Heart left ventricle (tissue), 16 donors: ENCODE results near the gene SMPD4. TPM values are rescaled to one million over a fixed set of nuclear protein-coding genes. Genes with fewer than 3 reads are reported as not detected.
A peak's percentile ranks its signal among the peaks of the same experiment; 100 is the strongest.
"Not testable (repeated sequence)": the region's sequence is repeated elsewhere in the genome, so short reads cannot be mapped to it uniquely, and the experiment has no call there.

ENCODE experiments used
- ATAC-seq, 4 donors: fragments of 200-7000 bp; cut with Tn5 transposase; one replicate each; pipeline ENCODE4 v1.9.1; 2020 to 2022; ENCODE audit warnings: moderate library complexity in 4 of 4, mild to moderate bottlenecking in 3 of 4, moderate number of reproducible peaks in 1 of 4
- DNase-seq, 5 donors: peaks; one replicate each; pipeline ENCODE4 v3.0.0-alpha.2; 2020
- H3K27ac ChIP-seq, 12 donors: fragments of 200-600 bp; sonication (generic) in 4 of 12; one replicate each; pipeline versions ENCODE4 v1.5.0 to v1.8.0; 2016 to 2022; ENCODE audit warnings: mild to moderate bottlenecking in 2 of 12
- H3K27me3 ChIP-seq, 9 donors: fragments of 200-600 bp; sonication (generic) in 2 of 9; one replicate each; pipeline versions ENCODE4 v1.5.1 to v1.8.0; 2016 to 2022; ENCODE audit warnings: mild to moderate bottlenecking in 3 of 9
- H3K36me3 ChIP-seq, 9 donors: fragments of 200-600 bp; sonication (generic) in 2 of 9; one replicate each; pipeline versions ENCODE4 v1.5.0 to v1.8.0; 2018 to 2022; ENCODE audit warnings: mild to moderate bottlenecking in 2 of 9
- H3K4me1 ChIP-seq, 12 donors: fragments of 200-600 bp; sonication (generic) in 4 of 12; one replicate each; pipeline versions ENCODE4 v1.5.0 to v1.8.0; 2016 to 2022; ENCODE audit warnings: mild to moderate bottlenecking in 3 of 12
- H3K4me3 ChIP-seq, 12 donors: fragments of 200-600 bp; sonication (generic) in 4 of 12; one replicate each; pipeline versions ENCODE4 v1.5.0 to v1.8.0; 2017 to 2022; ENCODE audit warnings: mild to moderate bottlenecking in 9 of 12, moderate library complexity in 4 of 12
- H3K9me3 ChIP-seq, 12 donors: fragments of 200-600 bp; sonication (generic) in 4 of 12; one replicate each; pipeline versions ENCODE4 v1.5.0 to v1.8.0; 2016 to 2022; ENCODE audit warnings: mild to moderate bottlenecking in 1 of 12
- POLR2A ChIP-seq, 2 donors: fragments of 450-650 bp; IDR thresholded peaks; one replicate each; pipeline ENCODE4 v1.6.1; 2017; ENCODE audit warnings: antibody characterized with exemption in 2 of 2, mild to moderate bottlenecking in 2 of 2, moderate library complexity in 2 of 2
- WGBS, 4 donors: extraction: QIAGEN DNeasy Blood & Tissue Kit in 2 of 4; methylation state at CpG; one replicate each; pipeline versions ENCODE4 v1.1.5 to v1.1.7; 2013 to 2018; 5-methylcytosine and 5-hydroxymethylcytosine counted together
- intact Hi-C, 10 donors: fragments of 100-400 bp; cut with DNase I; formaldehyde crosslinking; loops; one replicate each; pipeline versions ENCODE4 v1.11.1 to v1.14.2; 2022
- polyA plus RNA-seq, 2 donors: library from polyadenylated mRNA; stranded (reverse); fragments of 200-250 nt; gene quantifications; one replicate each; pipeline ENCODE4 v1.2.3, GENCODE V29; 2013
- total RNA-seq, 9 donors: library from RNA; depleted of rRNA in 2 of 9; stranded (reverse); fragments of >200 nt in 2 of 9; fragmentation: NEBNext Ultra II Directional in 3 of 9; extraction: Animal tissue kit (Norgen Biotek cat#: 25700) in 3 of 9; gene quantifications; one replicate each; pipeline versions ENCODE4 v1.1.0 to v1.2.4, GENCODE V29; 2016 to 2023
- TF ChIP-seq, protein P1 (sequence below), 12 donors: fragments of 200-600 bp; sonication (generic) in 4 of 12; IDR thresholded peaks; one replicate each; pipeline versions ENCODE4 v1.5.0 to v1.8.0; 2018 to 2022; ENCODE audit warnings: antibody characterized with exemption in 12 of 12, mild to moderate bottlenecking in 5 of 12
- donor health status: ischemic (EF 13 %, LVEDD 7.1; RV severe dilation, severe dysfunction).
- donor health status: healthy with polysubstance abuse.
- donor health status: DM: no; HTN: yes; CAD: no.
- donor health status: DM: no; HTN: no; CAD: no.
- donor health status: ischemic (EF 25% LVEDD 6.9; RV normal size, moderate dysfunction).
- donor health status: ischemic (EF 25% LVEDD 5.7; RV mildly dilated, moderate dysfunction).
- donor health status: healthy.
- donor health status: DM: yes; HTN: yes; CAD: no.
- donor health status: ischemic (EF 35%, LVEDD 5.7; RV mildly dilated, moderate dysfunction).
- donor health status: nonischemic (EF 11% LVEDD 7.7; RV severe dilation, severe dysfunction).
- donor health status: DM: yes; HTN: yes; CAD: no.
- donor health status: PGD.
- donor health status: ischemic (EF 29% LVEDD 5.4; RV normal size, mild dysfunction).
- donor health status: nonischemic (EF 23%, LVEDD 6.1; RV moderate dilation, normal function).

Gene SMPD4
- total and polyA plus RNA-seq, 11 donors: 23.4 to 41.1 (median 29.2) TPM

DNA sequence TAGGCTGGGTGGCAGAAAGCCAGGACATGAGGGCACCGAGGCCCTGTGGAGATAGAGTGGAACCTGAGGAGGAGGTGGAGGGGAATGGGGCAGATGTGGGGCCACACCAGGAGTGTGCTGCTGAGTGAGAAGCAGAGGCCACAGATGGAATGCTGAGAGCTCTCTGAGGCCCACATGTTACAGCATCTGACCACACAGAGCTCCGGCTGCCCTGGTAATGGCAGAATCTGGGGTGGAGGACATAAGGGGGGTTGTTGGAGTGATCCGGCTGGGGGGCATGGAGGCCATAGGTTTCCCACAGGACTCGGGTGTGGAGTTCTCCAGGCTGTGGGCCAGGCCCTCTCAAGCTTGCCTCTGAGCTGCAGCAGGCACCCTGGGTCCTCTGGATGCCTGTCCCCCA is 4.5 kb upstream of the SMPD4 start:
- no peaks in the 10 kb centered on the region for H3K27me3 ChIP-seq
- intact Hi-C loops: loop anchor here in 2 of 10 donors (5.0 to 10.0 kb wide), 3 partner anchors 149 to 1301 kb away; no protein-coding TSS in a partner anchor
- H3K4me3 ChIP-seq: no peak overlapping the region
- 56 to 72% (median 64%) methylated on average over 4 of the region's 4 CpGs for WGBS, 4 donors
- peak overlapping the region in 1 of 12 donors; percentile 41 for H3K27ac ChIP-seq
- peaks cover 0 to 22% (median 11%) of the 10 kb centered on the region in 12 donors for H3K4me1 ChIP-seq
- no peaks in the 10 kb centered on the region for H3K9me3 ChIP-seq
- DNase-seq: no peak
- ATAC-seq: no peak
- TF ChIP-seq, protein P1, sequence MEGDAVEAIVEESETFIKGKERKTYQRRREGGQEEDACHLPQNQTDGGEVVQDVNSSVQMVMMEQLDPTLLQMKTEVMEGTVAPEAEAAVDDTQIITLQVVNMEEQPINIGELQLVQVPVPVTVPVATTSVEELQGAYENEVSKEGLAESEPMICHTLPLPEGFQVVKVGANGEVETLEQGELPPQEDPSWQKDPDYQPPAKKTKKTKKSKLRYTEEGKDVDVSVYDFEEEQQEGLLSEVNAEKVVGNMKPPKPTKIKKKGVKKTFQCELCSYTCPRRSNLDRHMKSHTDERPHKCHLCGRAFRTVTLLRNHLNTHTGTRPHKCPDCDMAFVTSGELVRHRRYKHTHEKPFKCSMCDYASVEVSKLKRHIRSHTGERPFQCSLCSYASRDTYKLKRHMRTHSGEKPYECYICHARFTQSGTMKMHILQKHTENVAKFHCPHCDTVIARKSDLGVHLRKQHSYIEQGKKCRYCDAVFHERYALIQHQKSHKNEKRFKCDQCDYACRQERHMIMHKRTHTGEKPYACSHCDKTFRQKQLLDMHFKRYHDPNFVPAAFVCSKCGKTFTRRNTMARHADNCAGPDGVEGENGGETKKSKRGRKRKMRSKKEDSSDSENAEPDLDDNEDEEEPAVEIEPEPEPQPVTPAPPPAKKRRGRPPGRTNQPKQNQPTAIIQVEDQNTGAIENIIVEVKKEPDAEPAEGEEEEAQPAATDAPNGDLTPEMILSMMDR (IDR thresholded peaks at IDR 0.05): no peak
- no peak for TF ChIP-seq POLR2A (IDR thresholded peaks at IDR 0.05)
- peaks cover 0 to 5% (median under 1%) of the 10 kb centered on the region in 9 donors for H3K36me3 ChIP-seq

GRCh38 chr2:130185436-130185835 is 4.0 kb upstream of the SMPD4 start:
- DNase-seq (no peak), ATAC-seq (no peak)
- WGBS, 4 donors: 79 to 86% (median 83%) methylated on average over 8 to 10 of the region's 10 CpGs

GRCh38 chr2:130183512-130184373 is 2.3 kb upstream of the SMPD4 start:
- peak overlapping the region in 9 of 12 donors; percentile 48 to 98 (median 96) for H3K27ac ChIP-seq
- H3K36me3 ChIP-seq: peaks cover 0 to 6% (median 0%) of the 10 kb centered on the region in 9 donors
- no peaks in the 10 kb centered on the region for H3K9me3 ChIP-seq
- 54 to 62% (median 58%) methylated on average over 22 to 26 of the region's 26 CpGs for WGBS, 4 donors
- DNase-seq: peak in 4 of 5 donors; percentile 42 to 74 (median 54)
- intact Hi-C loops: loop anchor here in 7 of 10 donors (5.0 to 10.0 kb wide), 3 partner anchors 149 to 159 kb away; partner anchors contain the start of gene IMP4 (in 1 of the 7)
- TF ChIP-seq POLR2A (IDR thresholded peaks at IDR 0.05): no peak
- TF ChIP-seq, protein P1 (IDR thresholded peaks at IDR 0.05): no peak
- peaks cover 6 to 31% (median 20%) of the 10 kb centered on the region in 12 donors for H3K4me1 ChIP-seq
- ATAC-seq: no peak
- H3K27me3 ChIP-seq: no peaks in the 10 kb centered on the region
- H3K4me3 ChIP-seq: peak overlapping the region in 6 of 12 donors; percentile 85 to 99 (median 94)

More at GRCh38 chr2:130185436-130185835, 4.0 kb upstream of the SMPD4 start:
- Histone ChIP-seq H3K27ac (peak overlapping the region in 1 of 12 donors; percentile 41), H3K36me3 (peaks cover 0 to 4% (median 0%) of the 10 kb centered on the region in 9 donors), H3K27me3 (no peaks in the 10 kb centered on the region), H3K9me3 (no peaks in the 10 kb centered on the region), H3K4me3 (no peak overlapping the region), H3K4me1 (peaks cover 2 to 27% (median 16%) of the 10 kb centered on the region in 12 donors)
- TF ChIP-seq, protein P1 (IDR thresholded peaks at IDR 0.05): no peak
- TF ChIP-seq POLR2A (IDR thresholded peaks at IDR 0.05): no peak
- intact Hi-C loops: loop anchor here in 2 of 10 donors (5.0 to 10.0 kb wide), 3 partner anchors 149 to 1302 kb away; no protein-coding TSS in a partner anchor

DNA sequence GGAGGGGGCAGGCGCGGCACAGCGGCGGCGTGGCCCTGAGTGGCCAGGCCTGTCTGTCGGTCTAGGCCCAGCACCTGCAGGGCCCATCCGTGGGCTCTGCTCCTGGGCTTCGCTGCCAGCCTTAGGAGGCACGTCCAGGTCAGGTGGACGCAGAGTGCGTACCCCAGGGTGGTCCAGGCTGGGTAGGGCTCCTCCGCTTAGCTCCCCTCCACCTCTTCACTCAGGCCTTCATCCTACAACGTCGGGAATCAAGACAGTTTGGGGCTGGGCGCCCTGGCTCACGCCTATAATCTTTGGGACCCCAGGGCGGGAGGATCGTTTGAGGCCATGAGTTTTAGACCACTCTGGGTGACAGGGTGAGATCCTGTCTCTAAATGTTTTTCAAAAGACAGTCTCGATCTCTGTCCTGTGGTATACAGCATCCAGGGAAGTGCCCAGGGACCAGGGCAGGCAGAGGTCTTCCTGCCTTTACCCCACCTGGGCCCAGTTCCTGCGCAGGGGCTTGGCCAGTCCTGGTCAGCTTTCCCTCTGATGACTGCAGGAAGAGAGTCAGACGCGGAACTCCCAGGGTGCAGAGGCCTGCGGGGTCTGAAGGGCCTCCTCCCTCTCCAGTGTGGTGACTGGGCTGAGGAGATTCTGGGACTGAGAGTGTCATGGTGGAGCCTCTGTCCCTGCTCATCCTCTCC is 1.6 kb upstream of the SMPD4 start:
- Histone ChIP-seq H3K4me3 (peak overlapping the region; percentile 59 to 100 (median 88)), H3K27ac (peak overlapping the region; percentile 23 to 98 (median 94)), H3K4me1 (peaks cover 6 to 31% (median 20%) of the 10 kb centered on the region in 12 donors)
- not testable (repeated sequence) for H3K9me3 ChIP-seq, H3K27me3 ChIP-seq, H3K36me3 ChIP-seq, DNase-seq
- WGBS, 4 donors: 34 to 49% (median 35%) methylated on average over 7 to 23 of the region's 23 CpGs
- ATAC-seq: peak in 2 of 4 donors; percentile 22 to 45
- intact Hi-C loops: loop anchor here in 7 of 10 donors (5.0 to 10.0 kb wide), 3 partner anchors 149 to 159 kb away; partner anchors contain the start of gene IMP4 (in 1 of the 7)
